ENCODE results near the gene PTPRCAP. TPM values are rescaled to one million over a fixed set of nuclear protein-coding genes. Genes with fewer than 3 reads are reported as not detected.

Gene PTPRCAP
- total and polyA plus RNA-seq, 2 experiments from 2014 or later: 3.2 to 6.1 TPM

GRCh38 chr11:67458266-67458665 lies 20.8 kb upstream of the PTPRCAP start:
- no peaks in the 10 kb centered on the region for H3K4me1 ChIP-seq (ENCODE audit: low read depth)
- no peaks in the 10 kb centered on the region for H3K36me3 ChIP-seq
- TF ChIP-seq, protein P1, sequence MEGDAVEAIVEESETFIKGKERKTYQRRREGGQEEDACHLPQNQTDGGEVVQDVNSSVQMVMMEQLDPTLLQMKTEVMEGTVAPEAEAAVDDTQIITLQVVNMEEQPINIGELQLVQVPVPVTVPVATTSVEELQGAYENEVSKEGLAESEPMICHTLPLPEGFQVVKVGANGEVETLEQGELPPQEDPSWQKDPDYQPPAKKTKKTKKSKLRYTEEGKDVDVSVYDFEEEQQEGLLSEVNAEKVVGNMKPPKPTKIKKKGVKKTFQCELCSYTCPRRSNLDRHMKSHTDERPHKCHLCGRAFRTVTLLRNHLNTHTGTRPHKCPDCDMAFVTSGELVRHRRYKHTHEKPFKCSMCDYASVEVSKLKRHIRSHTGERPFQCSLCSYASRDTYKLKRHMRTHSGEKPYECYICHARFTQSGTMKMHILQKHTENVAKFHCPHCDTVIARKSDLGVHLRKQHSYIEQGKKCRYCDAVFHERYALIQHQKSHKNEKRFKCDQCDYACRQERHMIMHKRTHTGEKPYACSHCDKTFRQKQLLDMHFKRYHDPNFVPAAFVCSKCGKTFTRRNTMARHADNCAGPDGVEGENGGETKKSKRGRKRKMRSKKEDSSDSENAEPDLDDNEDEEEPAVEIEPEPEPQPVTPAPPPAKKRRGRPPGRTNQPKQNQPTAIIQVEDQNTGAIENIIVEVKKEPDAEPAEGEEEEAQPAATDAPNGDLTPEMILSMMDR (IDR thresholded peaks at IDR 0.05; ENCODE audit: low read depth, low read length): no peak
- H3K27me3 ChIP-seq: no peaks in the 10 kb centered on the region
- no peak overlapping the region for H3K4me3 ChIP-seq
- H3K9me3 ChIP-seq (ENCODE audit: low read depth): no peaks in the 10 kb centered on the region
- H3K27ac ChIP-seq: no peak overlapping the region
- no peak for DNase-seq (ENCODE audit: low read depth in 1 of 2, low spot score in 1 of 2)

- H3K27ac ChIP-seq: no peak overlapping the region
- no peaks in the 10 kb centered on the region for H3K9me3 ChIP-seq (ENCODE audit: low read depth)
- H3K4me1 ChIP-seq (ENCODE audit: low read depth): no peaks in the 10 kb centered on the region
- no peak for DNase-seq (ENCODE audit: low read depth in 1 of 2, low spot score in 1 of 2)
- H3K4me3 ChIP-seq: no peak overlapping the region
- H3K36me3 ChIP-seq: no peaks in the 10 kb centered on the region
- no peaks in the 10 kb centered on the region for H3K27me3 ChIP-seq
- TF ChIP-seq, protein P1 (IDR thresholded peaks at IDR 0.05; ENCODE audit: low read depth, low read length): no peak
Observed at GRCh38 chr11:67457453-67457852, 20.0 kb upstream of the PTPRCAP start.

GRCh38 chr11:67456068-67456705 lies 18.7 kb upstream of the PTPRCAP start:
- no peak overlapping the region for H3K27ac ChIP-seq
- H3K9me3 ChIP-seq (ENCODE audit: low read depth): no peaks in the 10 kb centered on the region
- H3K36me3 ChIP-seq: no peaks in the 10 kb centered on the region
- no peaks in the 10 kb centered on the region for H3K27me3 ChIP-seq
- no peaks in the 10 kb centered on the region for H3K4me1 ChIP-seq (ENCODE audit: low read depth)
- TF ChIP-seq, protein P1 (IDR thresholded peaks at IDR 0.05; ENCODE audit: low read depth, low read length): no peak
- DNase-seq (ENCODE audit: low read depth in 1 of 2, low spot score in 1 of 2): no peak
- no peak overlapping the region for H3K4me3 ChIP-seq

DNA sequence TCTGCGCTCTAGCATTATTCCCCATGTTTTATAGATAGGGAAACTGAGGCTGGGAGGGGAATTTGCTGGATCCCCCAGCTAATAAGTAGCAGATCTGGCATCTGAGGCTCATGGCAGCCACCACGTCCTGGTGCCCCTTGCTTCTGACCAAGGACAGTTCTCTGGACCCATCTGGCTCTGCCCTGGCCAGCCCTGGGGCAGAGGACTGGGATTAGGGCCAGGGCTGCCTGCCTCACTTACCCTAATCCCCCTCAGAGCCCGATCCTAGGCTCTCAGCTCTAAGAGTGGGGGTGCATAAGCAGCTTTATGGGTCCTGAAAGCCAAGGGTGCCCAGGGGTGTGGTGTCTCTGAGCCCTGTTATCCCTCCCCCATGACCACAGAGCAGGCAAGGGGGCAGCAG lies 17.6 kb upstream of the PTPRCAP start, which contains the start of gene CABP4:
Gene CABP4 (plus strand): TSS at position 301 of the 400 bp plus-strand sequence. CDS start 70 bp downstream, at position 371.
- Histone ChIP-seq H3K36me3 (no peaks in the 10 kb centered on the region), H3K27me3 (no peaks in the 10 kb centered on the region), H3K4me1 (ENCODE audit: low read depth) (no peaks in the 10 kb centered on the region), H3K4me3 (no peak within 1 kb of the TSS), H3K27ac (no peak within 1 kb of the TSS), H3K9me3 (ENCODE audit: low read depth) (no peaks in the 10 kb centered on the region)
- TF ChIP-seq, protein P1 (IDR thresholded peaks at IDR 0.05; ENCODE audit: low read depth, low read length): no peak
- no peak for DNase-seq (ENCODE audit: low read depth in 1 of 2, low spot score in 1 of 2)

DNA sequence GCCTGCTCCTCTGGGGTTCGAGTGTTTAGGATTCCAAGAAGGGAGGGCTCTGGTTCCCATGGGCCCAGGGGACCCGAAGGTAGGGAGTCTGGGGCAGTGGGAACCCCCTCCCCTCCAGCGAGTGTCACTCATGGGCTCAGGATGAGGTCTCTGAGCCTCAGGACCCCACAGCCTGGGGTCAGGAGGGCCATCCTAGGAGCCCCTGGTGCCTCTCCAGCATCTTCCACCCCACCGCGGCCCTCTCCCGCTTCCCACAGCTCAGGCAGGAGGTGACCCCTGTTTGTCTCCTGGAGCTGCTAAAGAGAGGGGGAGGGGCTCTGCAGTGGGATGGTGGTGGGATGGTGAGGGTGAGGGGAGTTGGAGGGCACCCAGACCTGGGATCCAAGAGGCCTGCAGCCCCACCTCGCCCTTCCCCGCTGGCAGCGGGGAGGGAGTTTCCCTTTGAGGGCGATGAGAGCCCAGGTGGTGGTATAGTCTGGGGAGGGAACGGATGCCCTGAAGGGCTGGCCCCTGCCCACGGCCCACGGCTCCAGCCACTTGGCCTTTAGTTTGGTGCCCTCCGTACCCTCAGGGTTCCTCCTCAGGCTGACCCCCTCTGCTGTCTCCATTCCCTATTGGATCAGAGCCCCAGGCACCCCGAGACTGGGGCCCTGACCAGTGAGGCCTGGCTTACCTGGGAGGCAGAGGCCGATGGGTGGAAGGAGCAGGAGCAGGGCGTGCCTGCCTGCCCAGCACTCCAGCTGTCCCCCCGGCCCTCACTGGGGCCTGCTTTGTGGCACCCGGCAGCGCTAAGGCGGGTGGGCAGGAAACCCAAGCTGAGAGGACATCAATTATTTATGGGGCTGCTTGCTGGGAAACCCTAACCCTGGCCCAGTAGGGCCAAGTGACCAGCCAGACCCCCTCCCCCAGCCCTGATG lies 16.6 kb upstream of the PTPRCAP start:
- Histone ChIP-seq H3K27me3 (no peaks in the 10 kb centered on the region), H3K4me1 (ENCODE audit: low read depth) (no peaks in the 10 kb centered on the region), H3K36me3 (no peaks in the 10 kb centered on the region), H3K27ac (no peak overlapping the region), H3K9me3 (ENCODE audit: low read depth) (no peaks in the 10 kb centered on the region), H3K4me3 (no peak overlapping the region)
- no peak for DNase-seq (ENCODE audit: low read depth in 1 of 2, low spot score in 1 of 2)
- TF ChIP-seq, protein P1 (IDR thresholded peaks at IDR 0.05; ENCODE audit: low read depth, low read length): no peak

Data from cardiac muscle cell (in vitro differentiated cells and primary cell).